Fibroblast of lung (primary cell): ENCODE measurements around the gene FBN3.

Experiments
- EZH2 ChIP-seq: IDR thresholded peaks from 2 replicates; pipeline ENCODE4 v1.5.1; 2012; ENCODE audit warnings: low read length, control low read depth, mild to moderate bottlenecking; ENCODE audit errors: missing control alignments
- TF ChIP-seq, protein P1 (sequence below), 2 donors: IDR thresholded peaks in 1 of 2; conservative IDR thresholded peaks in 1 of 2; 1 replicate in 1 of 2; 2 replicates in 1 of 2; pipeline ENCODE4 v1.5.1; 2011 to 2012; ENCODE audit warnings: low read length in 2 of 2, control low read depth in 1 of 2, inconsistent platforms in 1 of 2, low read depth in 1 of 2, mild to moderate bottlenecking in 1 of 2

DNA sequence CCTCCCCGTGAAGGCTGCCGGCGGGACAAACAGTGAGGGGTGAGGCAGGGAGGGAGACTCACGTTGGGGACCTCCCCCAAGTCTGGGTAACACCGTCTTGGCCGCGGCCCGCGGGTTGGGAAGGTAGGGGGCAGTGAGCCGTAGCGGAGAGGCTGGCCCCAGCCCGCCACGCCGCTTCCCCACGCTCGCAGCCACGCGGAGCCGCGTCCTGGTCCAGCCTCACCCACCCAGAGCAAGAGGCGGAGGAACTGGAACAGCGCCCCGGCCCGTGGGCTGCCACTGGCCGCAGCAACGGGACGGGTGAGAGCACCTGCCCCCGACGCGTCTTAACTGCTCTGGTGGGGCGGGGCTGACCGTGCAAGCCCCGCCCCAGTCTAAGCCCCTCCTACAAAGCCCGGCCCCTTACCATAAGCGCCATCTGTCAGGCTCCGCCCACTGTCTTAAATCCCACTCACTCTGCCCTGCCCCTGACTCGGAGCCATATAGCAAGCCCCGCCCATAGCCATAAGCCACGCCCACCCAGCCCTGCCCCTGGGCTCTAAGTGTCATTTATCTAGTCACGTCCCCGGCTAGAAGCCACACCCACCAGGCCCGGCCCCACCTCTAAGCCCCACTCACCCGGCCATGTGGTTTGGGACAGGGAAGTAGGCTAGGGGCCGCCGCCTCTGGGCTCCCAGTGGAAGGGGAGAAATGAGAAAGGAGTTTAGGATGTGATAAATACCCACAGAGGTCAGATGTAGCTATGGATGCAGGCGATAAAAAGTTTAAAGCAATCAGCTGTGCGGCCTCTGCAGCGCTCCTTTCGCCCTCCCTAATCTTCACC lies 98.9 kb downstream of the FBN3 start:
- TF ChIP-seq, protein P1, sequence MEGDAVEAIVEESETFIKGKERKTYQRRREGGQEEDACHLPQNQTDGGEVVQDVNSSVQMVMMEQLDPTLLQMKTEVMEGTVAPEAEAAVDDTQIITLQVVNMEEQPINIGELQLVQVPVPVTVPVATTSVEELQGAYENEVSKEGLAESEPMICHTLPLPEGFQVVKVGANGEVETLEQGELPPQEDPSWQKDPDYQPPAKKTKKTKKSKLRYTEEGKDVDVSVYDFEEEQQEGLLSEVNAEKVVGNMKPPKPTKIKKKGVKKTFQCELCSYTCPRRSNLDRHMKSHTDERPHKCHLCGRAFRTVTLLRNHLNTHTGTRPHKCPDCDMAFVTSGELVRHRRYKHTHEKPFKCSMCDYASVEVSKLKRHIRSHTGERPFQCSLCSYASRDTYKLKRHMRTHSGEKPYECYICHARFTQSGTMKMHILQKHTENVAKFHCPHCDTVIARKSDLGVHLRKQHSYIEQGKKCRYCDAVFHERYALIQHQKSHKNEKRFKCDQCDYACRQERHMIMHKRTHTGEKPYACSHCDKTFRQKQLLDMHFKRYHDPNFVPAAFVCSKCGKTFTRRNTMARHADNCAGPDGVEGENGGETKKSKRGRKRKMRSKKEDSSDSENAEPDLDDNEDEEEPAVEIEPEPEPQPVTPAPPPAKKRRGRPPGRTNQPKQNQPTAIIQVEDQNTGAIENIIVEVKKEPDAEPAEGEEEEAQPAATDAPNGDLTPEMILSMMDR (conservative IDR thresholded peaks at IDR 0.05 in 1 of 2, IDR thresholded peaks at IDR 0.05 in 1 of 2; ENCODE audit: low read depth in 1 of 2, low read length in 2 of 2): no peak
- no peak for TF ChIP-seq EZH2
